Skeletal muscle tissue (tissue), 4 donors: Measurements from ENCODE around the gene ADM. TPM values are rescaled to one million over a fixed set of nuclear protein-coding genes. Genes with fewer than 3 reads are reported as not detected.
A peak's percentile ranks its signal among the peaks of the same experiment; 100 is the strongest.

Experiments used
- H3K27ac ChIP-seq: one replicate; pipeline ENCODE4 v1.7.0; 2013; ENCODE audit warnings: mild to moderate bottlenecking, low read depth, low read length, inconsistent platforms
- H3K27me3 ChIP-seq, 3 donors: one replicate each; pipeline ENCODE4 v1.7.0; 2013; ENCODE audit warnings: low read length in 3 of 3; ENCODE audit not compliant: control insufficient read depth in 3 of 3, insufficient read depth in 3 of 3
- H3K36me3 ChIP-seq, 3 donors: one replicate each; pipeline ENCODE4 v1.7.0; 2013; ENCODE audit warnings: low read length in 3 of 3; ENCODE audit not compliant: control insufficient read depth in 3 of 3, insufficient read depth in 3 of 3
- H3K4me1 ChIP-seq, 3 donors: one replicate each; pipeline ENCODE4 v1.7.0; 2013; ENCODE audit warnings: low read length in 3 of 3, mild to moderate bottlenecking in 3 of 3; ENCODE audit not compliant: control insufficient read depth in 3 of 3, insufficient read depth in 3 of 3
- H3K4me3 ChIP-seq, 3 donors: one replicate each; pipeline ENCODE4 v1.7.0; 2013; ENCODE audit warnings: low read length in 3 of 3
- H3K9ac ChIP-seq, 3 donors: one replicate each; pipeline ENCODE4 v1.7.0; 2013; ENCODE audit warnings: low read length in 3 of 3, mild to moderate bottlenecking in 3 of 3, moderate library complexity in 2 of 3, low read depth in 1 of 3
- H3K9me3 ChIP-seq, 3 donors: one replicate each; pipeline ENCODE4 v1.7.0; 2013; ENCODE audit warnings: low read length in 3 of 3; ENCODE audit not compliant: control insufficient read depth in 3 of 3
- total RNA-seq: library from RNA; depleted of rRNA; stranded (reverse); fragments of >200 nt; gene quantifications from one replicate; pipeline ENCODE4 v1.2.3, GENCODE V29; 2014
- donor health status: Osteomylitis.

Gene ADM
- total RNA-seq, 1 donor from 2014 or later = 28.2 TPM

GRCh38 chr11:10327254-10327653 is 22.4 kb downstream of the ADM start:
- Histone ChIP-seq H3K27me3 (no peaks in the 10 kb centered on the region), H3K4me1 (peaks cover 12 to 15% (median 14%) of the 10 kb centered on the region in 3 donors), H3K4me3 (no peak overlapping the region), H3K9ac (no peak overlapping the region), H3K9me3 (no peaks in the 10 kb centered on the region), H3K27ac (peak overlapping the region; percentile 19), H3K36me3 (no peaks in the 10 kb centered on the region)

GRCh38 chr11:10328314-10329098 is 23.6 kb downstream of the ADM start:
- peaks cover 5 to 14% (median 13%) of the 10 kb centered on the region in 3 donors for H3K4me1 ChIP-seq
- no peak overlapping the region for H3K4me3 ChIP-seq
- H3K9ac ChIP-seq = no peak overlapping the region
- H3K27me3 ChIP-seq = no peaks in the 10 kb centered on the region
- no peaks in the 10 kb centered on the region for H3K36me3 ChIP-seq
- H3K9me3 ChIP-seq = peaks cover 0 to 1% (median 0%) of the 10 kb centered on the region in 3 donors
- peak overlapping the region; percentile 50 for H3K27ac ChIP-seq

- Histone ChIP-seq H3K27me3 (no peaks in the 10 kb centered on the region), H3K9me3 (peaks cover 0 to 1% (median 0%) of the 10 kb centered on the region in 3 donors), H3K9ac (no peak overlapping the region), H3K36me3 (no peaks in the 10 kb centered on the region), H3K27ac (peak overlapping the region; percentile 50), H3K4me1 (peaks cover 5 to 14% (median 13%) of the 10 kb centered on the region in 3 donors), H3K4me3 (no peak overlapping the region)
Observed at GRCh38 chr11:10329356-10329755, 24.5 kb downstream of the ADM start.

- H3K36me3 ChIP-seq = no peaks in the 10 kb centered on the region
- H3K9me3 ChIP-seq = peaks cover 0 to 1% (median 0%) of the 10 kb centered on the region in 3 donors
- peaks cover 5 to 14% (median 13%) of the 10 kb centered on the region in 3 donors for H3K4me1 ChIP-seq
- no peaks in the 10 kb centered on the region for H3K27me3 ChIP-seq
- H3K4me3 ChIP-seq = no peak overlapping the region
- no peak overlapping the region for H3K9ac ChIP-seq
- H3K27ac ChIP-seq = peak overlapping the region; percentile 8
Observed at GRCh38 chr11:10329935-10330334, 25.1 kb downstream of the ADM start.

GRCh38 chr11:10331548-10332289 is 26.8 kb downstream of the ADM start:
- Histone ChIP-seq H3K4me3 (no peak overlapping the region), H3K9me3 (peaks cover 0 to 1% (median 0%) of the 10 kb centered on the region in 3 donors), H3K4me1 (peaks cover under 1 to 13% (median 6%) of the 10 kb centered on the region in 3 donors), H3K27ac (no peak overlapping the region), H3K36me3 (no peaks in the 10 kb centered on the region), H3K9ac (no peak overlapping the region), H3K27me3 (no peaks in the 10 kb centered on the region)

- H3K36me3 ChIP-seq = no peaks in the 10 kb centered on the region
- H3K4me1 ChIP-seq = peaks cover 0 to 5% (median 4%) of the 10 kb centered on the region in 3 donors
- no peak overlapping the region for H3K4me3 ChIP-seq
- peaks cover 0 to 1% (median 0%) of the 10 kb centered on the region in 3 donors for H3K9me3 ChIP-seq
- H3K27ac ChIP-seq = no peak overlapping the region
- no peak overlapping the region for H3K9ac ChIP-seq
- no peaks in the 10 kb centered on the region for H3K27me3 ChIP-seq
Observed at GRCh38 chr11:10333490-10333889, 28.6 kb downstream of the ADM start.

GRCh38 chr11:10338287-10338686 is 33.4 kb downstream of the ADM start:
- no peak overlapping the region for H3K27ac ChIP-seq
- peaks cover 0 to 5% (median 0%) of the 10 kb centered on the region in 3 donors for H3K4me1 ChIP-seq
- no peak overlapping the region for H3K9ac ChIP-seq
- no peak overlapping the region for H3K4me3 ChIP-seq
- no peaks in the 10 kb centered on the region for H3K27me3 ChIP-seq
- H3K36me3 ChIP-seq = no peaks in the 10 kb centered on the region
- H3K9me3 ChIP-seq = no peaks in the 10 kb centered on the region

- Histone ChIP-seq H3K27ac (no peak overlapping the region), H3K27me3 (no peaks in the 10 kb centered on the region), H3K9me3 (no peaks in the 10 kb centered on the region), H3K9ac (no peak overlapping the region), H3K36me3 (no peaks in the 10 kb centered on the region), H3K4me1 (peaks cover 7 to 20% (median 13%) of the 10 kb centered on the region in 3 donors), H3K4me3 (no peak overlapping the region)
Observed at GRCh38 chr11:10348650-10349280, 43.9 kb downstream of the ADM start.

- H3K4me1 ChIP-seq = peaks cover 9 to 24% (median 13%) of the 10 kb centered on the region in 3 donors
- no peaks in the 10 kb centered on the region for H3K9me3 ChIP-seq
- no peaks in the 10 kb centered on the region for H3K27me3 ChIP-seq
- no peak overlapping the region for H3K27ac ChIP-seq
- H3K9ac ChIP-seq = no peak overlapping the region
- H3K4me3 ChIP-seq = no peak overlapping the region
- no peaks in the 10 kb centered on the region for H3K36me3 ChIP-seq
Observed at GRCh38 chr11:10349281-10349665, 44.4 kb downstream of the ADM start.
